GM12878 (cell line): ENCODE results near the gene MTIF3. TPM values are rescaled to one million over a fixed set of nuclear protein-coding genes. Genes with fewer than 3 reads are reported as not detected.

Source experiments
- ATAC-seq: fragments of 200-7000 bp; cut with Tn5 transposase; 3 replicates; pipeline ENCODE4 v1.9.1; 2020; ENCODE audit warnings: mild to moderate bottlenecking, moderate library complexity
- BruUV-seq: library from RNA; stranded (reverse); fragments of 400-500 nt; replicated peaks from 2 replicates; lab custom pipeline; 2021; lab: Mats Ljungman, UMichigan
- CTCF ChIA-PET: fragments of 300-600 bp; sonication (Branson Sonifier 250); formaldehyde crosslinking; extraction: SDS; loops from one replicate; lab custom pipeline; 2021; ENCODE audit warnings: inconsistent platforms; lab: Yijun Ruan, JAX
- POLR2A ChIA-PET: fragments of 350-600 bp; formaldehyde crosslinking; extraction: SDS; loops from one replicate; lab custom pipeline; 2021; ENCODE audit warnings: inconsistent platforms; lab: Charles Lee
- RAD21 ChIA-PET: fragments of 300-600 bp; sonication (Branson Sonifier 250); formaldehyde crosslinking; loops from one replicate; lab custom pipeline; 2023; ENCODE audit warnings: antibody characterized with exemption; ENCODE audit not compliant: unreplicated experiment; lab: Charles Lee
- SMC1A ChIA-PET: fragments of 300-600 bp; sonication (Branson Sonifier 250); formaldehyde crosslinking; loops from one replicate; lab custom pipeline; 2023; ENCODE audit not compliant: unreplicated experiment, uncharacterized antibody; lab: Charles Lee
- DNase-seq: peaks from one replicate; pipeline ENCODE4 v3.0.0-alpha.2; 2011; ENCODE audit warnings: low read depth, low spot score
- FAIRE-seq: peaks from 3 replicates; lab custom pipeline; 2011; peaks lifted over from hg19 to GRCh38; lab: Jason Lieb, UNC
- H2AFZ ChIP-seq: 2 replicates; pipeline ENCODE4 v1.6.0; 2011; ENCODE audit warnings: low read depth, low read length, control low read depth; ENCODE audit not compliant: control insufficient read depth
- H3K27ac ChIP-seq: 2 replicates; pipeline ENCODE4 v1.5.1; 2011; ENCODE audit warnings: control low read depth; ENCODE audit not compliant: control insufficient read depth, insufficient read depth
- H3K27me3 ChIP-seq, 2 experiments: replicated peaks in 1 of 2; 2 replicates each; pipeline versions ENCODE4 v1.6.0 to v1.6.1; 2011; ENCODE audit warnings: low read length in 1 of 2; ENCODE audit not compliant: control insufficient read depth in 2 of 2, insufficient read depth in 2 of 2
- H3K36me3 ChIP-seq, 2 experiments: 2 replicates each; pipeline ENCODE4 v1.5.1; 2011; ENCODE audit warnings: low read length in 1 of 2; ENCODE audit not compliant: control insufficient read depth in 2 of 2, insufficient read depth in 2 of 2
- H3K4me1 ChIP-seq: 2 replicates; pipeline ENCODE4 v1.6.1; 2011; ENCODE audit warnings: mild to moderate bottlenecking, low read length, moderate library complexity, mixed read lengths; ENCODE audit not compliant: control insufficient read depth, insufficient read depth
- H3K4me2 ChIP-seq: 2 replicates; pipeline ENCODE4 v1.6.0; 2011; ENCODE audit warnings: control low read depth; ENCODE audit not compliant: control insufficient read depth, insufficient read depth
- H3K4me3 ChIP-seq: fragments of 200-600 bp; sonication (generic); 2 replicates; pipeline ENCODE4 v1.5.1; 2016
- H3K79me2 ChIP-seq: 2 replicates; pipeline ENCODE4 v1.6.0; 2011; ENCODE audit warnings: low read length; ENCODE audit not compliant: control insufficient read depth, insufficient read depth
- H3K9ac ChIP-seq: 2 replicates; pipeline ENCODE4 v1.8.0; 2011; ENCODE audit warnings: low read length, control low read depth, mixed read lengths; ENCODE audit not compliant: control insufficient read depth, insufficient read depth
- H3K9me3 ChIP-seq: replicated peaks from 3 replicates; pipeline ENCODE4 v1.5.1; 2011; ENCODE audit warnings: mild to moderate bottlenecking, low read length; ENCODE audit not compliant: control insufficient read depth, insufficient read depth
- H4K20me1 ChIP-seq: 2 replicates; pipeline ENCODE4 v1.6.0; 2011; ENCODE audit not compliant: control insufficient read depth, insufficient read depth
- ATF7 ChIP-seq: fragments of 450-650 bp; IDR thresholded peaks from 2 replicates; pipeline ENCODE4 v1.6.1; 2016; ENCODE audit warnings: low read depth, mild to moderate bottlenecking
- BRCA1 ChIP-seq: IDR thresholded peaks from 2 replicates; pipeline ENCODE4 v1.6.1; 2011; ENCODE audit warnings: low read depth, low read length, improper control_type of control experiment
- CREM ChIP-seq: IDR thresholded peaks from 2 replicates; pipeline ENCODE4 v1.6.1; 2014; ENCODE audit warnings: antibody characterized with exemption, low read depth
- CUX1 ChIP-seq: IDR thresholded peaks from 2 replicates; pipeline ENCODE4 v1.6.1; 2012; ENCODE audit warnings: improper control_type of control experiment, low read depth, low read length; ENCODE audit not compliant: insufficient replicate concordance
- MEF2A ChIP-seq: IDR thresholded peaks from 2 replicates; pipeline ENCODE4 v1.6.1; 2011; ENCODE audit warnings: low read depth, mild to moderate bottlenecking, low read length, moderate library complexity; ENCODE audit not compliant: insufficient read depth
- MYB ChIP-seq: fragments of 150-350 bp; IDR thresholded peaks from 2 replicates; pipeline ENCODE4 v1.6.1; 2014; ENCODE audit warnings: mild to moderate bottlenecking, low read depth, low read length, borderline replicate concordance
- POLR2AphosphoS2 ChIP-seq: IDR thresholded peaks from 2 replicates; pipeline ENCODE4 v1.6.1; 2011; ENCODE audit warnings: low read depth, mild to moderate bottlenecking, low read length, improper control_type of control experiment, moderate library complexity
- SMAD1 ChIP-seq: fragments of 450-650 bp; IDR thresholded peaks from 2 replicates; pipeline ENCODE4 v1.6.1; 2018; ENCODE audit warnings: mild to moderate bottlenecking, low read depth; ENCODE audit not compliant: partially characterized antibody
- SMAD5 ChIP-seq: IDR thresholded peaks from 2 replicates; pipeline ENCODE4 v1.6.1; 2016; ENCODE audit warnings: antibody characterized with exemption, low read depth
- SPI1 ChIP-seq: IDR thresholded peaks from 2 replicates; pipeline ENCODE4 v1.6.1; 2011; ENCODE audit warnings: low read depth, mild to moderate bottlenecking, low read length, moderate library complexity, borderline replicate concordance; ENCODE audit not compliant: insufficient read depth
- STAT3 ChIP-seq: IDR thresholded peaks from 2 replicates; pipeline ENCODE4 v1.6.1; 2011; ENCODE audit warnings: low read depth, low read length, improper control_type of control experiment
- ZNF24 ChIP-seq: fragments of 450-650 bp; IDR thresholded peaks from 2 replicates; pipeline ENCODE4 v1.6.1; 2017; ENCODE audit warnings: antibody characterized with exemption, mild to moderate bottlenecking
- whole genome bisulfite sequencing: methylation state at CpG from one replicate; pipeline ENCODE4 v1.1.6; 2016; ENCODE audit warnings: low lambda C conversion rate; ENCODE audit not compliant: insufficient replicate concordance, insufficient coverage; ENCODE audit errors: missing lambda C conversion rate; 5-methylcytosine and 5-hydroxymethylcytosine counted together
- in situ Hi-C: fragments of 300-500 bp; cut with MboI; formaldehyde crosslinking; loops from 9 replicates; pipeline ENCODE4 v1.14.3; 2018; ENCODE audit warnings: mixed read lengths
- intact Hi-C: fragments of 100-400 bp; cut with micrococcal nuclease; formaldehyde crosslinking; loops from one replicate; pipeline ENCODE4 v1.14.2; 2022; ENCODE audit not compliant: unreplicated experiment
- polyA plus RNA-seq, 11 experiments: library from polyadenylated mRNA; depleted of rRNA in 4 of 11; unstranded in 6 of 11; stranded (reverse) in 5 of 11; fragments of >200 nt; fragmentation: Nextera tagmentation in 4 of 11; fragmentation: Illumina TruSeq in 1 of 11; extraction: Ambion mirVana in 4 of 11; extraction: Trizol in 1 of 11; gene quantifications; 1 replicate in 1 of 11; 2 replicates in 10 of 11; pipeline versions ENCODE4 v1.2.1 to v1.2.3, GENCODE V29; 2011 to 2016; ENCODE audit warnings: inconsistent platforms in 2 of 11, missing spikeins in 2 of 11, low read depth in 1 of 11
- total RNA-seq, 4 experiments: library from RNA; depleted of rRNA in 3 of 4; stranded (reverse); fragments of >200 nt in 3 of 4; fragmentation: Illumina TruSeq in 1 of 4; extraction: Trizol in 1 of 4; gene quantifications; 2 replicates each; pipeline versions ENCODE4 v1.2.1 to v1.2.3, GENCODE V29; 2013 to 2021
- TF ChIP-seq, protein P1 (sequence below): IDR thresholded peaks from 2 replicates; pipeline ENCODE4 v1.6.1; 2012; ENCODE audit warnings: low read depth, low read length, improper control_type of control experiment
- TF ChIP-seq, protein P2 (sequence below): fragments of 450-650 bp; IDR thresholded peaks from 2 replicates; pipeline ENCODE4 v1.6.1; 2018; ENCODE audit warnings: borderline replicate concordance, mild to moderate bottlenecking; ENCODE audit not compliant: partially characterized antibody

The MTIF3 gene
- total and polyA plus RNA-seq, 10 of the 15 experiments (the other 5 are each of a cell fraction or from before 2014, with no cell fraction given): 22.4 to 73.9 (median 49.7) TPM

DNA sequence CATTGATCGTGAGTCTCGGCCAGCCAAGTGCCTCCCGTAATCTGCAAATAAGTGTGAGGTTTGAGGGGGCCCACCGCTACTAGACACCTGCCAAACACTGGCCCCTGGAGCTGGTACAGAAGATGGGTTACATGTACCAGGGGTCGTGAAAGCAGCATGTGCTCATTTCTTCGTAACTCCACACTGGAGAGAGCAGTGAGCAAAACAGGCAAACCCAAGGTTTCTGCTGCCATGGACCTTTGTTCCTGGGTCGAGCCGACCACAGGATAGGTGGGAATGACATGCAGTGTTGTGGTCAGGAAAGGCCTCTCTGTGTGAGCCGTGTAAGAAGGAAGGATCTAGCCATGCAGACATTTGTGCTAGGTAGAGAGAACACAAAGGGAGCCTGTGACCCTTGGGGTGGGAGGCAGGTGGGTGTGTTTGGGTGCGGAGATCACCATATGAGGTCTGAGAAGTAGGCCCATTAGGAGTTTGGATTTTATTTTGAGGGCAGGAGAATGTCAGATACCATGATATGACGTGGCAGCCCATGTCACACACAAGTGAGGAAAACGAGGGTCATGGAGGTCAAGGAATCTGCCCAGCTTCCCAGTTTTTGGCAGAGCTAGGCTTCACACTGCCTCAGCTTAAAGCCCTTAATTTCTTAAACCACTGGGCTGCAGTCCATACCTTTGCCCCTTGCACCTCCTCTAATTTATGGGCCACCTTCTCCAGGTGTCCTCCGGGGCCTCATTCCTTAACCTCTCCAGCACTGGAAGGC, 25.0 kb downstream of the MTIF3 start:
- ATAC-seq: peak; percentile 12
- intact Hi-C loops (loop anchor here (5.0 kb wide), 1 partner anchor 197 kb away; the partner anchor contains the start of genes LNX2 and POLR1D), in situ Hi-C loops (no loop called here)
- CTCF ChIA-PET: interaction anchor here (0.5 to 4.2 kb wide), 13 partner anchors 10 to 530 kb away, joined by 3 to 30 read pairs (median 3); partner anchors contain the start of genes LNX2, MTIF3 and RASL11A
- H3K9me3 ChIP-seq: no peaks in the 10 kb centered on the region
- H3K4me2 ChIP-seq: peak overlapping the region; percentile 96
- H3K4me3 ChIP-seq: peak overlapping the region; percentile 68
- POLR2A ChIA-PET: interaction anchor here (0.6 to 2.8 kb wide), 6 partner anchors 10 to 252 kb away, joined by 3 to 16 read pairs (median 6); partner anchors contain the start of gene MTIF3
- peak overlapping the region; percentile 80 for H2AFZ ChIP-seq
- 2% methylated on average over 13 of the region's 13 CpGs for WGBS
- peak overlapping the region; percentile 81 for H3K27ac ChIP-seq
- H3K79me2 ChIP-seq: peaks cover 34% of the 10 kb centered on the region
- H3K27me3 ChIP-seq: no peaks in the 10 kb centered on the region
- RAD21 ChIA-PET: interaction anchor here (0.6 to 5.4 kb wide), 8 partner anchors 12 to 401 kb away, joined by 3 to 32 read pairs (median 8); partner anchors contain the start of genes LNX2 and MTIF3
- peak overlapping the region; percentile 85 for H3K9ac ChIP-seq
- no peak for FAIRE-seq
- SMC1A ChIA-PET: interaction anchor here (1.3 to 6.3 kb wide), 6 partner anchors 11 to 72 kb away, joined by 3 to 41 read pairs (median 8); partner anchors contain the start of gene MTIF3
- H3K36me3 ChIP-seq: peaks cover 10 to 16% of the 10 kb centered on the region in 2 experiments
- BruUV-seq: no TSS peak
- peaks cover 12% of the 10 kb centered on the region for H3K4me1 ChIP-seq
- DNase-seq: no peak
- peaks cover 8% of the 10 kb centered on the region for H4K20me1 ChIP-seq
- TF ChIP-seq SMAD1 (no peak), MYB (no peak), CREM (no peak), STAT3 (no peak), ZNF24 (no peak), MEF2A (no peak), SPI1 (no peak), BRCA1 (no peak), POLR2AphosphoS2 (0 out of 2 replicates have a peak, but pooled peaks have one; percentile 16), ATF7 (no peak), CUX1 (no peak), SMAD5 (no peak)
- TF ChIP-seq, protein P1, sequence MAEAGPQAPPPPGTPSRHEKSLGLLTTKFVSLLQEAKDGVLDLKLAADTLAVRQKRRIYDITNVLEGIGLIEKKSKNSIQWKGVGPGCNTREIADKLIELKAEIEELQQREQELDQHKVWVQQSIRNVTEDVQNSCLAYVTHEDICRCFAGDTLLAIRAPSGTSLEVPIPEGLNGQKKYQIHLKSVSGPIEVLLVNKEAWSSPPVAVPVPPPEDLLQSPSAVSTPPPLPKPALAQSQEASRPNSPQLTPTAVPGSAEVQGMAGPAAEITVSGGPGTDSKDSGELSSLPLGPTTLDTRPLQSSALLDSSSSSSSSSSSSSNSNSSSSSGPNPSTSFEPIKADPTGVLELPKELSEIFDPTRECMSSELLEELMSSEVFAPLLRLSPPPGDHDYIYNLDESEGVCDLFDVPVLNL: no peak
- TF ChIP-seq, protein P2, sequence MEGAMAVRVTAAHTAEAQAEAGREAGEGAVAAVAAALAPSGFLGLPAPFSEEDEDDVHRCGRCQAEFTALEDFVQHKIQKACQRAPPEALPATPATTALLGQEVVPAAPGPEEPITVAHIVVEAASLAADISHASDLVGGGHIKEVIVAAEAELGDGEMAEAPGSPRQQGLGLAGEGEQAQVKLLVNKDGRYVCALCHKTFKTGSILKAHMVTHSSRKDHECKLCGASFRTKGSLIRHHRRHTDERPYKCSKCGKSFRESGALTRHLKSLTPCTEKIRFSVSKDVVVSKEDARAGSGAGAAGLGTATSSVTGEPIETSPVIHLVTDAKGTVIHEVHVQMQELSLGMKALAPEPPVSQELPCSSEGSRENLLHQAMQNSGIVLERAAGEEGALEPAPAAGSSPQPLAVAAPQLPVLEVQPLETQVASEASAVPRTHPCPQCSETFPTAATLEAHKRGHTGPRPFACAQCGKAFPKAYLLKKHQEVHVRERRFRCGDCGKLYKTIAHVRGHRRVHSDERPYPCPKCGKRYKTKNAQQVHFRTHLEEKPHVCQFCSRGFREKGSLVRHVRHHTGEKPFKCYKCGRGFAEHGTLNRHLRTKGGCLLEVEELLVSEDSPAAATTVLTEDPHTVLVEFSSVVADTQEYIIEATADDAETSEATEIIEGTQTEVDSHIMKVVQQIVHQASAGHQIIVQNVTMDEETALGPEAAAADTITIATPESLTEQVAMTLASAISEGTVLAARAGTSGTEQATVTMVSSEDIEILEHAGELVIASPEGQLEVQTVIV: no peak
